Measurements from ENCODE around the gene NAP1L4. TPM values are rescaled to one million over a fixed set of nuclear protein-coding genes. Genes with fewer than 3 reads are reported as not detected.

The NAP1L4 gene
- total RNA-seq, 1 experiment from 2014 or later, result 189 TPM

GRCh38 chr11:2964782-2965181 lies 27.3 kb downstream of the NAP1L4 start (continued):
- TF ChIP-seq SP1 (CRISPR knock-in tag; conservative IDR thresholded peaks at IDR 0.05) (no peak), ZNF671 (CRISPR knock-in tag; IDR thresholded peaks at IDR 0.05) (no peak), SMAD3 (CRISPR knock-in tag; IDR thresholded peaks at IDR 0.05; ENCODE audit: borderline replicate concordance) (no peak), ZMAT4 (CRISPR knock-in tag; IDR thresholded peaks at IDR 0.05) (no peak), ZNF232 (CRISPR knock-in tag; IDR thresholded peaks at IDR 0.05) (no peak), GRHL2 (CRISPR knock-in tag; IDR thresholded peaks at IDR 0.05; ENCODE audit: insufficient replicate concordance, severe bottlenecking) (no peak), CTCF (IDR thresholded peaks at IDR 0.05) (no peak), KAT7 (CRISPR knock-in tag; IDR thresholded peaks at IDR 0.05; ENCODE audit: borderline replicate concordance) (no peak), NFATC4 (CRISPR knock-in tag; IDR thresholded peaks at IDR 0.05) (no peak), ERG (CRISPR knock-in tag; IDR thresholded peaks at IDR 0.05) (no peak)

GRCh38 chr11:2963761-2964160 lies 28.4 kb downstream of the NAP1L4 start:
- H3K27ac Mint-ChIP-seq, result peak overlapping the region; percentile 29
- TF ChIP-seq ERG (CRISPR knock-in tag; IDR thresholded peaks at IDR 0.05), result no peak
- no peak for TF ChIP-seq ARID4B (CRISPR knock-in tag; IDR thresholded peaks at IDR 0.05; ENCODE audit: borderline replicate concordance)
- no peak for TF ChIP-seq ZNF425 (CRISPR knock-in tag; conservative IDR thresholded peaks at IDR 0.05)
- TF ChIP-seq MYBL2 (CRISPR knock-in tag; IDR thresholded peaks at IDR 0.05), result no peak
- TF ChIP-seq ZNF219 (CRISPR knock-in tag; IDR thresholded peaks at IDR 0.05; ENCODE audit: borderline replicate concordance), result no peak
- TF ChIP-seq ZNF281 (CRISPR knock-in tag; IDR thresholded peaks at IDR 0.05), result no peak
- no peak for TF ChIP-seq ZNF138 (CRISPR knock-in tag; conservative IDR thresholded peaks at IDR 0.05)
- TF ChIP-seq ZNF423 (CRISPR knock-in tag; IDR thresholded peaks at IDR 0.05), result no peak
- TF ChIP-seq ZNF121 (CRISPR knock-in tag; IDR thresholded peaks at IDR 0.05), result no peak
- no peak for TF ChIP-seq ZBTB43 (CRISPR knock-in tag; IDR thresholded peaks at IDR 0.05)

More at GRCh38 chr11:2963761-2964160, 28.4 kb downstream of the NAP1L4 start:
- ATAC-seq, result no peak
- Mint-ChIP-seq H3K27me3 (ENCODE audit: low read depth) (no peaks in the 10 kb centered on the region; the same call in 1 of the 2 replicates), H3K9me3 (no peaks in the 10 kb centered on the region), H3K36me3 (peaks cover 83% of the 10 kb centered on the region), H3K4me3 (no peak overlapping the region), H3K4me1 (peaks cover 29% of the 10 kb centered on the region)
- CTCF ChIA-PET, result no interaction called here
- no peak for DNase-seq (ENCODE audit: low spot score)
- POLR2A ChIA-PET, result no interaction called here

Data from WTC11 (cell line).